Smooth muscle cell of the coronary artery (primary cell): ENCODE data around the gene HS3ST2. TPM values are rescaled to one million over a fixed set of nuclear protein-coding genes. Genes with fewer than 3 reads are reported as not detected.

ENCODE experiments used
- total RNA-seq: library from RNA; depleted of rRNA; stranded (reverse); fragments of >200 nt; gene quantifications from 2 replicates; pipeline ENCODE4 v1.2.3, GENCODE V29; 2014; ENCODE audit warnings: low replicate concordance

Gene HS3ST2
- not detected in 2 replicates for total RNA-seq

GRCh38 chr16:22813948-22814710 lies at the start of gene HS3ST2:
Gene HS3ST2, plus strand, starts transcription at chr16:22814162. Its CDS starts 449 bp downstream, at chr16:22814611.

